HG03108 (cell line): ENCODE results near the gene TMED3.
"Not testable (repeated sequence)": the region's sequence is repeated elsewhere in the genome, so short reads cannot be mapped to it uniquely, and the experiment has no call there.

Experiments used
- ATAC-seq: cut with Tn5 transposase; IDR thresholded peaks from one replicate; pipeline ENCODE4 v1.9.1; 2021; ENCODE audit warnings: moderate library complexity; ENCODE audit not compliant: unreplicated experiment

TMED3 gene

DNA sequence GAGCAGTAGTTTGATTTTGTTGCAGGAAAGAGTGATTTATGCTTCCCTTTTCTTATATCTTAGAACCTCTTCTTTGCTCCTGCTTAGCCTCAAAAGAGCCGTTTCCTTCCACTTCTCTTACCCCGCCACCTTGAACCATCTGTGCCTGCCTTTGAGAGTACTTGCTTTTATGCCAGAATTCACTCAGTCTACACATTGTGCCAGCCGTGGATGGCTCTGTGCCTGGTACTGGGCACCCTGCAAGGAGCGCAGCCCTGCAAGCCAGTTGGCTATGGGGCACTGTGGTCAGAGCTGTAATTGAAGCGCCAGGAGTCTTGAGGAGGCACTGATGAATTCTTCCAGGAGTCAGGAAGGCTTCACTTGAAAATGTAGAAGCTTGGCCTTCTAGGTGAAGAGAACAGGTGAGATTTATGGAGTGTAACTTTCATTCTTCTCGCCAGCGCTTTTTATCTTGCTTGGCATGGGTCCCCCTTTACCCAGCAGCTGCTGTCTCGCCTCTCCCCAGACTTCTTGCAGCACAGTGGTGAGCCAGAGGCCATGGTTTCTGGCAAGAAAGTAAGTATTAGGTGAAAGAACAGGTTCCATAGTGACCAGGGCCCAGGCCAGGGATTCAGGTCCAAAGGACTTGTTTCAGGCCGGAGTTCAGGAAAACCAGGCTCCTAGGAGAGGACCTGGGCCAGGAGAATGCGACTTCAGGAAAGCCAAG, 4.9 kb downstream of the TMED3 start:
- ATAC-seq, result no peak

GRCh38 chr15:79316864-79317263, 6.0 kb downstream of the TMED3 start:
- ATAC-seq, result no peak

- not testable (repeated sequence) for ATAC-seq
These were observed 9.1 kb downstream of the TMED3 start for GRCh38 chr15:79319973-79320372.

GRCh38 chr15:79321876-79322275, 11.0 kb downstream of the TMED3 start:
- no peak for ATAC-seq

DNA sequence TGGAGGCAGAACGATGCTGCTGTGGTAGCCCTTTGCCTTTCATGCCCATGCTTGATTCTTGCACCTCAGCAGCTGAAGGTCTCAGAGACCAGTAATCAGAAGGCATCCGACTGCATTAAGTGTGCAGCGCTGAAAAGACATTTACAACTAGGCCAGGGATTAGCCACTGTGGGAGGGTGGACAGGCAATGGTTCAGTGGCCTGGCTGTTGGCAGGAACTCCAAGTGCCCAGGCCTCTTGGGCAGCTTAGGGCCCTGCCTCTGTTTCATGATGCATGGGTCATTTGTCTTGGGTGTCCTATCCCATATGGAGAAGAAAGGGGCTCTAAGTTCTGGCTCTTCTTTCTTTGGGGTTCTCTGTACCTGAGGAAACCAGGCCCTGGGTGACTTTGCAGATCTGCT, 11.4 kb downstream of the TMED3 start:
- no peak for ATAC-seq

GRCh38 chr15:79322945-79323344, 12.0 kb downstream of the TMED3 start:
- no peak for ATAC-seq

GRCh38 chr15:79329171-79329611, 18.3 kb downstream of the TMED3 start:
- no peak for ATAC-seq

- ATAC-seq, result no peak
These were observed 22.1 kb downstream of the TMED3 start for GRCh38 chr15:79332824-79333510.

DNA sequence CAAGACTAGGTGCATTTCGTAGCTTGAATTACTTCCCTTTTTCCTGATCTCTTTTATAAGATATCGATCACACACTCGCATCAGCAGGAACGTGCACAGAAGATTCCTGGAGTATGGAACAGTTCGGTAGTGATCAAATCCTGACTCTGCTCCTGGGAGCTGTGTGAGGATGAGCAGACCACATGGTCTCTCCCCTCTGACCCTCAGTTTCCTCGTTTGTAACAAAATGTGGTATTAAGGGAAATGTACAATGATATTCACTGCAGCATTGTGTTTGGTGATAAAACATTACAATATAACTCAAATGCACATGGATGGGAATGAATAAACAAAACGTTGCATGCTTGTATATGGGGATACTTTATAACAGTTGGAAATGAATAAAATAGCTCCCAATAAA, 26.7 kb downstream of the TMED3 start:
- ATAC-seq, result no peak

DNA sequence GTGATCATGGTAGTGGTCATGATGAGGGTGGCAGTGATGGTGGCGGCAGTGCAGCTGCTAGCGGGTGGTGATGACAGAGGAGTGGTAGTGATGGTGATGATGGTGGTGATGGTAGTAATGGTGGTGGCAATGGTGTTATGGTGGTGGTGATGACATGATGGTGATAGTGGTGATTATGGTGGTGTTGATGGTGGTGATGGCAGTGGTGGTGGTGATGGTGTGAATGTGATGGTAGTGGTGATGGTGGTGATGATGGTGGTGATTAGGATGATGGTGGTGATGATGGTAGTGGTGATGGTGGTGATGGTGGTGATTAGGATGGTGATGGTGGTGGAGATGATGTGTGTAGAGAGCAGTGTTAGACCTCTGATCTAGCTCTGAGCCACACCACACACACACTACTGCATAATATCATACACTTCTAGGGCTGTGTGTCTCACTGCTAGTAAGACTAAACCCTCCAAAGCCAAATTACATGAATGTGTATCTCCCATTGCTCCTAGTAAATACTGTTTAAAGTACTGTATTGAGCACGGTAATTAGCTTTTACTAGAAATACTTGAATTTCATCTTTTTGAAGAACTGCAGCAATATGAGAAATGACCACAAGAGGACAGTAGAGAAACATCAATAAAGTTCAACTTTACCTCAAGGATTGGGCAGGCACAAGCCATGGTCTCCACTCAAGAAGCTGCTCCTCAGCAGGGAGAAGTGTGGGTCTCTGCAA, 28.8 kb downstream of the TMED3 start:
- ATAC-seq, result no peak

DNA sequence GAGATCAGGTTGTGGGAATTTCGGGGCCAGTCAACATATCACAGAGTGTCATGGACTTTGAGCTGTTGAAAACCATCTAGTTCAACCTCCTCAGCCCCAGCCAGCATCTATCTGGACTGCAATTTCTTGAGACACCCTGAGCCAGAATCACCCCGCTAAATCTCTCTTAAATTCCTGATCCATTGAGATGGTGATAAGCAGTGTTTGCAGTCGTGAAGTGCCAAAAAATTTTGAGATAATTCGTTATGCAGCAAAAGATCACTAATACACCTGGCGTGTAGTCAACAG, 29.3 kb downstream of the TMED3 start:
- no peak for ATAC-seq

DNA sequence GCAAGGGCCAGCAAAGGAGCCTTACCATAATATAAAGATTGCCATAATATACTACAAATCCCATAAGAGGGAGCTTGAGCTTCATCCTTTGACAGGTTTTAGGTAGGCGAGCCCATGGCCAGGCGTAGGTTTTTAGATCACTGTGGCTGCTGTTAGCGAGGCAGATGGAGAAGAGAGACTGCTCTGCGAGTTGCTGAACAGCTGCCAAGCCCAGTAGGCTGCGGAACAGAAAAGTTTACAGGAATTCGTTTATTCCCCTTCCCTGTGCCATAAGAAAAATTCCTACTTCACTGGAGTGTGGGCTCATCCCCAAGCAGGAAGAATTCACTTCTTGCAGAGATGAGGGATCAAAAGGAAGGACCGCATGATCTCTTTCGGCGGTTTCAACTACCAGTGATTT, 30.5 kb downstream of the TMED3 start:
- no peak for ATAC-seq

DNA sequence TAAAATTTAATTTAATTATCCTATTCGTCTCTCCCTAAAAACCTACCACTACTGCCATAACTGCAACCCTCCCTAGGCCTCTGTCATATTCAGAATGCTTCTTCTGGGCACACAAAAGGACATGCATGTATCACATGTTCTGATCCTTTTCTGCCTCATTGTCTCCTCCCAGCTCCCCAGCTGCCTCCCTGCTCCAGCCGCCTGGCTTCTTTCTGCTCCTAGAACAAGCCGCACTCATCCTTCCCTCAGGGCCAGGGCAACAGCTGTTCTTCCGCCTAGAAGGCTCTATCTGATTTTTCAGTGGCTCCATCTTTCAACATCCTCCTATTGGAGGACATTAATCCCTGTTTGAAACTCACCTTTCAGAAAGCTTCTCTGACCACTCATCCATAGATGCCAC, 38.6 kb downstream of the TMED3 start:
- ATAC-seq, result no peak

DNA sequence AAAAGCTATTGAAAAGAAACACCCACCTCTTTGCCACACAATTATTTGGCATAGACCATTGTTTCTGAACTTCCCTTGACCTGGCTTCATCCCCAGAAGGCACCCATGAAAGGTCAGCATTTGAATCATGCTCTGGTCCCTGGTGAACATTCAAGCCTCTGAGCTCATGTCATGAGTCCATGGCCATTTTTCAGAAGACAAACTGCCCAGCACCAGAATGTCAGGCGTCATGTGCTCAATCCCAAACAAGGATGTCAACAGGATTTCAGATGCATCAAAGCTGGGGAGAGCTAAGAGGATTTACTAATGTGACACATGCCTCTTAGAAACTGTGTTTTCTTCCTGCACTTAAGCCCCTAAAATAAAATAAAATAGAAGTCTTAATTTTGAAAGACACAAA, 41.3 kb downstream of the TMED3 start:
- no peak for ATAC-seq

- ATAC-seq, result no peak
These were observed 46.7 kb downstream of the TMED3 start for GRCh38 chr15:79357566-79357965.

DNA sequence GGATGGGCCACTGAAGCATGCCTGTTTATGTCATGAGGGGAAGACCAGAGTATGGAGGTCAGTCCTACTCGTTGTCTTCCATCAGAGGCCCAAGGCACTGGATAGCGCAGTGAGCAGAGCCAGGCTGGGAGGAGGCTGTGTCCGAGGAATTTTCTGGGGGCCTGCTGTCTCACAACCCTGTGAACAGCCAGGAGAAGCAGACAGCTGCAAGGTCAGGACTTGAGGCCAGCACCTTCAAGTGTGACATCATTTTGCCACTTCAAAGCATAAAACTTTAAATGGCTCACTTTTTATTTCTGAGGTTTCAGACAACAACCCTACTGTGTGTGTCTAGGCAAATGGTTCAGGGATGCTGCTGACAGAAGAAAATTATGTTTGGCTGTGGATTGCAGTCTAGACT, 47.2 kb downstream of the TMED3 start:
- no peak for ATAC-seq

DNA sequence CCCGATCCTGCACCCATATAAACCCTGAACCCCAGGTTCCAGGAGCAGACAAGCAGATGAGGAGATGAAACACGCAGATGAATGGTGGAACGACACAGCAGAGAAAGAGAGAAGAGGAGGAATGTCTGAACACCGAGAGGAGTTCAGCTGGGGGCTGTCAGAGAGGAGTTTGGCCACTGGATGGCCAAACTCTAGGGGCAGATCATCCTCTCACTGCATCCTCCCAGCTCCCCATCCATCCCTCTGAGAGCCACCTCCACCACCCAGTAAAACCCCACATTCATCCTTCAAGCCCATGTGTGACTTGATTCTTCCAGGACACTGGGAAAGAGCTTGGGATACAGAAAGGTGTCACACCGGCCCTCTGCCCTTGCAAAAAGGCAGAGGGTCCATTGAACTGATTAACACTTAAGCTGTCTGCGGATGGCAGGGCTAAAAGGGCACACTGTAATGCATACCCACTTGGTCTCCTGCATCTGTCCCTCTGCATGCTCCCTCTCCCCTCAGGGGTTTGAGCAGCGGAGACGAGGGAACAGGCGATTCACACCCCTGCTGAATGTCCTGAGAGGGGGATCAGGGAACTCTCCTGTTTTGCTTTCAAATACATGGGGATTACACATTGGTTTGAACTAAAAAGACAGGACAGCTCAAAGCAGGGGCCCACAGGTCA, 53.8 kb downstream of the TMED3 start:
- ATAC-seq, result no peak

GRCh38 chr15:79365765-79366164, 54.9 kb downstream of the TMED3 start:
- ATAC-seq, result no peak

DNA sequence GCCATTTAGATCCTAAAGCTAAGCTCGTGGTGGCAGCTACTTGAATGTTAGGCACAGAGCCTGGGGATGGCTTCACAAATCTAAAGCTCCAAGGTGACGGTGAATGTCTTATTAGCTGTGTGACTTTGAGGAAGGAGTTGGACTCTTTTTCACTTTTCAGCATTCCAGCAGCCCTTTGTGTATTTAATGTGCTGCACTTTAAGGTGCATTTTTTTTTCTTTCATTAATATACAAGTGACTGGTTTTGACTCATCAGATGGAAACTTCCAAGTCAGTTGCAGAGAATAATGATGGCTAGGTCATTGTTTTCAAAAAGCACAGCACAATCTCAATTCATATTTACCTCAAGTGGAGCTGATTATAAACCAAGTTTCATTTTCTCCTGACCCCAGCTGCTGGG, 55.8 kb downstream of the TMED3 start:
- ATAC-seq, result no peak

GRCh38 chr15:79370716-79371115, 59.8 kb downstream of the TMED3 start:
- ATAC-seq, result no peak

DNA sequence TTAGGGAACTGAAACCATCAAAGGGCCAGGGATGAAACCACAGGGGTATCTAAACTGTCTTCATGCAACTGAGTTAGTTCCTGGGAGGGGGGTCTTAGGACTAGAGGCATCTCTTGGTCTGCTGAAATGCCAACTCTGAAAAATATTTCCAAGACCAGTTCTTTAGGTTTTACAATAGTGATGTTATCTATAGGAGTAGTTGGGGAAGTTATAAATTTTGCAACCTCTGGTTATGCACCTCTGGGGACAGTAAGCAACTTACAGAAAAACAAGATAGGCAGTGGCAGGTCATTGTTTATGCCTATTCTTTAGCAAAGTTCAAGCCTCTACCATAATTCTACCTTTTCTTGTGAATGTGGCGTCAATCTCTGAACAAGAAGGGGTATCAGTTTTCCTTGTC, 60.7 kb downstream of the TMED3 start:
- ATAC-seq, result no peak

GRCh38 chr15:79372428-79372827, 61.5 kb downstream of the TMED3 start:
- no peak for ATAC-seq
